Kidney epithelial cell (primary cell): ENCODE results near the gene TGFBR3. TPM values are rescaled to one million over a fixed set of nuclear protein-coding genes. Genes with fewer than 3 reads are reported as not detected.

Experiments
- DNase-seq: peaks from one replicate; pipeline ENCODE4 v3.0.0-alpha.2; 2010; ENCODE audit warnings: low read depth
- H3K27me3 ChIP-seq: 2 replicates; pipeline ENCODE4 v1.6.0; 2011; ENCODE audit warnings: low read length; ENCODE audit not compliant: control insufficient read depth, insufficient read depth
- H3K36me3 ChIP-seq: 2 replicates; pipeline ENCODE4 v1.5.1; 2011; ENCODE audit warnings: low read length; ENCODE audit not compliant: control insufficient read depth, insufficient read depth
- H3K4me3 ChIP-seq: 2 replicates; pipeline ENCODE4 v1.5.1; 2011; ENCODE audit warnings: low read depth, mild to moderate bottlenecking, control low read depth, low read length
- total RNA-seq: library from RNA; depleted of rRNA; stranded (reverse); fragments of >200 nt; gene quantifications from 2 replicates; pipeline ENCODE4 v1.2.3, GENCODE V29; 2015
- TF ChIP-seq, protein P1 (sequence below): IDR thresholded peaks from 2 replicates; pipeline ENCODE4 v1.5.1; 2011; ENCODE audit warnings: mild to moderate bottlenecking, moderate library complexity, low read length, control low read depth, inconsistent platforms; ENCODE audit not compliant: insufficient read depth, poor library complexity, severe bottlenecking

TGFBR3 gene
- total RNA-seq, 1 donor from 2014 or later = 5.5 TPM

DNA sequence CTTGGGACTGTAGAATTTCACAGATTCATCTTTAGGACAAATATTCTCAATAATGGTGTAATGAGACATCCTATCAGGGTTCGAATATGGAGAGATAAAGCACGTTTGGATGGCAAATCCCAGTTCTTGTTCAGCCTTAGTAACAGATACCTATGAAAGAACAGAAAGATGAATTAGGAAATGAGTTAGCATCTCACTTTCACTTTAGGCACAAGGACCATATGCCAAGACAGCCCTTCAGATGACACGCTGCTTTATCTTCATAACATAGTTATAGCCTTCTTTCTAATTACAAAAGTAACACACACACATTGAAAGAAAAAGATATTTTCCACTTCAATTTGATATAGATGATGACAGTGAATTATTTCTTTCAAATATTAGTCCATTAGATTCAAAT is 173.6 kb downstream of the TGFBR3 start:
- no peak overlapping the region for H3K4me3 ChIP-seq
- H3K36me3 ChIP-seq = no peaks in the 10 kb centered on the region
- TF ChIP-seq, protein P1, sequence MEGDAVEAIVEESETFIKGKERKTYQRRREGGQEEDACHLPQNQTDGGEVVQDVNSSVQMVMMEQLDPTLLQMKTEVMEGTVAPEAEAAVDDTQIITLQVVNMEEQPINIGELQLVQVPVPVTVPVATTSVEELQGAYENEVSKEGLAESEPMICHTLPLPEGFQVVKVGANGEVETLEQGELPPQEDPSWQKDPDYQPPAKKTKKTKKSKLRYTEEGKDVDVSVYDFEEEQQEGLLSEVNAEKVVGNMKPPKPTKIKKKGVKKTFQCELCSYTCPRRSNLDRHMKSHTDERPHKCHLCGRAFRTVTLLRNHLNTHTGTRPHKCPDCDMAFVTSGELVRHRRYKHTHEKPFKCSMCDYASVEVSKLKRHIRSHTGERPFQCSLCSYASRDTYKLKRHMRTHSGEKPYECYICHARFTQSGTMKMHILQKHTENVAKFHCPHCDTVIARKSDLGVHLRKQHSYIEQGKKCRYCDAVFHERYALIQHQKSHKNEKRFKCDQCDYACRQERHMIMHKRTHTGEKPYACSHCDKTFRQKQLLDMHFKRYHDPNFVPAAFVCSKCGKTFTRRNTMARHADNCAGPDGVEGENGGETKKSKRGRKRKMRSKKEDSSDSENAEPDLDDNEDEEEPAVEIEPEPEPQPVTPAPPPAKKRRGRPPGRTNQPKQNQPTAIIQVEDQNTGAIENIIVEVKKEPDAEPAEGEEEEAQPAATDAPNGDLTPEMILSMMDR = no peak
- DNase-seq = no peak
- no peaks in the 10 kb centered on the region for H3K27me3 ChIP-seq

DNA sequence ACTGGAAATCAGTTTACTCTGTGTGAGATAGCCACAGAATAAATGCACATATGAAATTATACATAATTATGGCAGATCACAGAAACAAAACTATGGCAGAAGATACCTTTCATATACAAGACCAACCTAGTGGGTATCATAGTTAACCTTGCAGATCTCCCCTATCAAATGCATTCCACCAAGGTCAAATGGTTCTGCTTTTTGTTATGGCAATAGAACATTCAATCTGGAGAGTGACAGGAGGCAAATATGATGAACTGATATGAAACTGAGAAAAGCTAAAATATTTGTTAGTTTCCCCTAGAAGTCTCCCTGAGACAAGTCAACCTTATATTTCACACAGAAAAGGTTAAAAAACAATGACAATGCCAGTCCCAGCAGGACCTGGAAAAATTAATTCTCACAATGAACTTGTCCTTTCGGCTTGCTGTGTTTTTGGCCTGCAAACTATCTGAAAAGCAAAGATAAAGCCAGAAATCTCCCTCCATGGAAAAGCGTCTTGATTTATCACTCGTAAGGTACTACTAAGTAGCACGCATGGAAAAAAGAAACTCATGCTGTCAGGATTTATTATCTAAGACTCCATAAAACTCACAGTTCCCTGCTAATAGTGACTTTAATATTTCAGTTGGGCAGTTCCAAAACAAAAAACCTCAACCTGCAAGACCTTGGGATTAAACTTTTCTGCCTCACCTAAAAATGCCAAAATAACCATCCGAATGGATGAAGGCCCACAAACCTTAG is 174.3 kb downstream of the TGFBR3 start:
- H3K4me3 ChIP-seq = no peak overlapping the region
- TF ChIP-seq, protein P1 = no peak
- no peaks in the 10 kb centered on the region for H3K36me3 ChIP-seq
- DNase-seq = no peak
- H3K27me3 ChIP-seq = no peaks in the 10 kb centered on the region

DNA sequence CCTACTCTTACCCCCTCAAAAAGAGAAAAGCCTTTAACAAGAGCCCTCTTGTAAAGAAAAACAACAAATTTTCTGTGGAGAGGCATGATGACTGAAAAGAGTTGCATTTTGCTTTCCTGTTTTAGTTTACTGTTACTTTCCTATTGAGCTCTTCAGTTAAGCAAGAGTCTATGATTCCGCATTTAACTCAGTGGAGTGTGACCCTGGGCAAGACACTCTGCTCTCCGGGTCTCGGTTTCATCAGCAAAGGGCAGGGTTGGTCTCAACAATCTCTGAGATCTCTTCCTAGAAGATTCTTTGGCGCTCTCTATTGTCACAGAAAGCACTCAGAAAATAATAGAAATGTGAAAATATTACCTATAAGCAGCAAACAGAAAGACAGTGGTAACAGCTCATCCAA is 175.7 kb downstream of the TGFBR3 start:
- Histone ChIP-seq H3K4me3 (no peak overlapping the region), H3K27me3 (no peaks in the 10 kb centered on the region), H3K36me3 (no peaks in the 10 kb centered on the region)
- DNase-seq = no peak
- TF ChIP-seq, protein P1 = no peak

DNA sequence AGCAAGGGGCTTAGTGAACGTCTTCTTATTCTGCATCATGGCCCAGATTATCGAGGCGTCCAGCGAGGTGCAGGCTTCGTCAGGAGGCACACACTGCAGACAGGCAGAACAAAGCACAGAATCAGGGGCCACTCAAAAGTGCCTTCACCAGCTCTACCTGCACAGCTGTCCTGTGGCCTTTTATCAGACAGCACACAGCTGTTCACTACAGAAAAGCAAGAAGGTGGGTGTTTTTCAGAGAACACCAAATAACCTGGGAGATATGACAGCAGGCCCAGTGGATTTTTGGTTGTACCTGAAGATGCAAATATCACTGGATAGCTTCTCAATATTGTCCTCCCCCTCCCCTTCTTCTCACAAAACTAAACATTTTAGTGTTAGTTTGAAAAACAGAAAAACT is 177.3 kb downstream of the TGFBR3 start:
- Histone ChIP-seq H3K4me3 (no peak overlapping the region), H3K27me3 (no peaks in the 10 kb centered on the region), H3K36me3 (no peaks in the 10 kb centered on the region)
- no peak for DNase-seq
- TF ChIP-seq, protein P1 = no peak

DNA sequence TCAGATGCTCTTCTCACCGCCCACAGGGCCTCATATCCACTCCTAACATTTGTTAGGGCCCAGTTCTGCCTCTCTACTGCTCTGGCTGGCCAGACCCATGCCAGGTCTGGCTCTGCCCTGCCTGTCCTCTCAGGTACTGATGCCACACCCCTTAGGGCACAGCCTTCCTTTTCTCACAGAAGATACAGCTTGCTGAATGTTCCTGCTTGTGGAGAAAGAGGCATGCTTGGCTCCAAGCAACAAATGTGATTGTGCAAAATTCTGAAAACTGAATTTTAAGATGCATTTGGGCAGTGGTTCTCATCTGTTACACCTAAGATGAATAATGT is 178.1 kb downstream of the TGFBR3 start:
- TF ChIP-seq, protein P1 = no peak
- Histone ChIP-seq H3K4me3 (no peak overlapping the region), H3K27me3 (no peaks in the 10 kb centered on the region), H3K36me3 (no peaks in the 10 kb centered on the region)
- DNase-seq = no peak
